ENCODE measurements around the gene ADCY7.

DNA sequence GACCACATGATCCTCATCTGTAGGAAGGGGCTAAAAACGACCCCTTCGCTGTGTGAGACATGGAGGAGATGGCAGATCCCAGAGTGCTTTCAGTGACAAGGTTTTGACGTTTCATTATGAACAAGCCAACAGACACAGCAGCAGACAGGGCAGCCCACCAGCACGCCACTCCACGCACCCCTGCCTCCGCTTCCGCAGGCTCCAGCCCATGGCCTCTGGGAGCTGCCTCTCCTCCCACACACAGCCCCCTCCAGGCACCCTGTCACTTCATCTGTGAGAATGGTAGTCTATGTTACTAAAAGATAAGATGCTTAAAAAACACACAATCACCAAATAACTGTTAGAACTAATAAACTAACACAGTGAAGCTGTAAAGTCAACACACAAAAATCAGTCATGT, 12.3 kb upstream of the ADCY7 start:
- TF ChIP-seq, protein P1, sequence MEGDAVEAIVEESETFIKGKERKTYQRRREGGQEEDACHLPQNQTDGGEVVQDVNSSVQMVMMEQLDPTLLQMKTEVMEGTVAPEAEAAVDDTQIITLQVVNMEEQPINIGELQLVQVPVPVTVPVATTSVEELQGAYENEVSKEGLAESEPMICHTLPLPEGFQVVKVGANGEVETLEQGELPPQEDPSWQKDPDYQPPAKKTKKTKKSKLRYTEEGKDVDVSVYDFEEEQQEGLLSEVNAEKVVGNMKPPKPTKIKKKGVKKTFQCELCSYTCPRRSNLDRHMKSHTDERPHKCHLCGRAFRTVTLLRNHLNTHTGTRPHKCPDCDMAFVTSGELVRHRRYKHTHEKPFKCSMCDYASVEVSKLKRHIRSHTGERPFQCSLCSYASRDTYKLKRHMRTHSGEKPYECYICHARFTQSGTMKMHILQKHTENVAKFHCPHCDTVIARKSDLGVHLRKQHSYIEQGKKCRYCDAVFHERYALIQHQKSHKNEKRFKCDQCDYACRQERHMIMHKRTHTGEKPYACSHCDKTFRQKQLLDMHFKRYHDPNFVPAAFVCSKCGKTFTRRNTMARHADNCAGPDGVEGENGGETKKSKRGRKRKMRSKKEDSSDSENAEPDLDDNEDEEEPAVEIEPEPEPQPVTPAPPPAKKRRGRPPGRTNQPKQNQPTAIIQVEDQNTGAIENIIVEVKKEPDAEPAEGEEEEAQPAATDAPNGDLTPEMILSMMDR (IDR thresholded peaks at IDR 0.05 in 2 of 3, conservative IDR thresholded peaks at IDR 0.05 in 1 of 3; ENCODE audit: borderline replicate concordance in 1 of 3, insufficient read depth in 1 of 3, low read depth in 2 of 3, low read length in 2 of 3): no peak
- TF ChIP-seq CEBPB (IDR thresholded peaks at IDR 0.05; ENCODE audit: low read depth): no peak
- TF ChIP-seq ZNF274 (IDR thresholded peaks at IDR 0.05; ENCODE audit: low read depth, low read length): no peak
- no peak for TF ChIP-seq SRF (IDR thresholded peaks at IDR 0.05; ENCODE audit: low read depth)
- no peak for TF ChIP-seq POLR2A (IDR thresholded peaks at IDR 0.05; ENCODE audit: borderline replicate concordance, extremely low read depth, insufficient read depth, insufficient read length)
- no peak for TF ChIP-seq POLR2AphosphoS5 (IDR thresholded peaks at IDR 0.05; ENCODE audit: low read depth, low read length)
- no peak for TF ChIP-seq JUND (IDR thresholded peaks at IDR 0.05)
- TF ChIP-seq EZH2 (IDR thresholded peaks at IDR 0.05): no peak
- no peak for TF ChIP-seq SP1 (IDR thresholded peaks at IDR 0.05; ENCODE audit: low read depth)
- no peak for TF ChIP-seq RAD21 (IDR thresholded peaks at IDR 0.05; ENCODE audit: low read depth)
- TF ChIP-seq, protein P2, sequence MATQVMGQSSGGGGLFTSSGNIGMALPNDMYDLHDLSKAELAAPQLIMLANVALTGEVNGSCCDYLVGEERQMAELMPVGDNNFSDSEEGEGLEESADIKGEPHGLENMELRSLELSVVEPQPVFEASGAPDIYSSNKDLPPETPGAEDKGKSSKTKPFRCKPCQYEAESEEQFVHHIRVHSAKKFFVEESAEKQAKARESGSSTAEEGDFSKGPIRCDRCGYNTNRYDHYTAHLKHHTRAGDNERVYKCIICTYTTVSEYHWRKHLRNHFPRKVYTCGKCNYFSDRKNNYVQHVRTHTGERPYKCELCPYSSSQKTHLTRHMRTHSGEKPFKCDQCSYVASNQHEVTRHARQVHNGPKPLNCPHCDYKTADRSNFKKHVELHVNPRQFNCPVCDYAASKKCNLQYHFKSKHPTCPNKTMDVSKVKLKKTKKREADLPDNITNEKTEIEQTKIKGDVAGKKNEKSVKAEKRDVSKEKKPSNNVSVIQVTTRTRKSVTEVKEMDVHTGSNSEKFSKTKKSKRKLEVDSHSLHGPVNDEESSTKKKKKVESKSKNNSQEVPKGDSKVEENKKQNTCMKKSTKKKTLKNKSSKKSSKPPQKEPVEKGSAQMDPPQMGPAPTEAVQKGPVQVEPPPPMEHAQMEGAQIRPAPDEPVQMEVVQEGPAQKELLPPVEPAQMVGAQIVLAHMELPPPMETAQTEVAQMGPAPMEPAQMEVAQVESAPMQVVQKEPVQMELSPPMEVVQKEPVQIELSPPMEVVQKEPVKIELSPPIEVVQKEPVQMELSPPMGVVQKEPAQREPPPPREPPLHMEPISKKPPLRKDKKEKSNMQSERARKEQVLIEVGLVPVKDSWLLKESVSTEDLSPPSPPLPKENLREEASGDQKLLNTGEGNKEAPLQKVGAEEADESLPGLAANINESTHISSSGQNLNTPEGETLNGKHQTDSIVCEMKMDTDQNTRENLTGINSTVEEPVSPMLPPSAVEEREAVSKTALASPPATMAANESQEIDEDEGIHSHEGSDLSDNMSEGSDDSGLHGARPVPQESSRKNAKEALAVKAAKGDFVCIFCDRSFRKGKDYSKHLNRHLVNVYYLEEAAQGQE (IDR thresholded peaks at IDR 0.05; ENCODE audit: low read depth): no peak
